ENCODE results near the gene TAF6.

Gene TAF6

DNA sequence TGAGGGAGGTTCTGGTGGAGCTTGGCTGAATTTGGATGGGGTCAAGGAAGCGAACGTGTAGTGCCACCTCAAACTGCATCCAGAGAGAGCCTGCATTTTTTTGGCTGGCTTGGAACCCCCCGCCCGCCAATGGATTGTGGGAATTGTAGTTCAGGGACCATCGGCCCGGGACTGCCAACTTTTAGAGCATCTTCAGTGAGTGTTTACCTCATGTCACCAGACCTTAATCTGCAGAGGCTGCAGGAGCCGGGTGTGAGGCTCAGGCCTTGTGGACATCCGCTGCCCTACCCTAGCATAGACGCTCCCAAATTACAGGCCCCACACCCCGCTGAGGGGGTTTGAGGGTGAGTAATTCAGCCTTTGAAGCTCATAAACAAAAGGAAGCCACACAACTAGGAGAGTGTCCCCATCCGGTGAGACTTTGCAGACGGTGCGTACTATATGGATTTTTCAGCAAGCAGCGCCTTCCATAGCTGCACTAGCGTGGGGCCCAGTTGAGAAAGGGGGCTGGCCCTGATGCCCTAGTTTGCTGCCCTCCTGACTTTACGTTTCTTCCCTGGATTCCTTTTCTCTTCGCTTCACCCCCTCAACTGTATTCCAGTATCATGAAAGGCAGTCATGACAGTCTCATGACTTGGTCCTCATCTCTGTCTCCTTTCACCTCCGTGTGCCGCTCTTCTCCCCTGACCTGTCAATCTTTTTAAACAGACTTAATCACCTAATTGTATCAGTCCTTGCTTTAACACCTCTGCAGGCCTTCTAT lies 993 bp upstream of the TAF6 start:
- peak; percentile 79 for DNase-seq

DNA sequence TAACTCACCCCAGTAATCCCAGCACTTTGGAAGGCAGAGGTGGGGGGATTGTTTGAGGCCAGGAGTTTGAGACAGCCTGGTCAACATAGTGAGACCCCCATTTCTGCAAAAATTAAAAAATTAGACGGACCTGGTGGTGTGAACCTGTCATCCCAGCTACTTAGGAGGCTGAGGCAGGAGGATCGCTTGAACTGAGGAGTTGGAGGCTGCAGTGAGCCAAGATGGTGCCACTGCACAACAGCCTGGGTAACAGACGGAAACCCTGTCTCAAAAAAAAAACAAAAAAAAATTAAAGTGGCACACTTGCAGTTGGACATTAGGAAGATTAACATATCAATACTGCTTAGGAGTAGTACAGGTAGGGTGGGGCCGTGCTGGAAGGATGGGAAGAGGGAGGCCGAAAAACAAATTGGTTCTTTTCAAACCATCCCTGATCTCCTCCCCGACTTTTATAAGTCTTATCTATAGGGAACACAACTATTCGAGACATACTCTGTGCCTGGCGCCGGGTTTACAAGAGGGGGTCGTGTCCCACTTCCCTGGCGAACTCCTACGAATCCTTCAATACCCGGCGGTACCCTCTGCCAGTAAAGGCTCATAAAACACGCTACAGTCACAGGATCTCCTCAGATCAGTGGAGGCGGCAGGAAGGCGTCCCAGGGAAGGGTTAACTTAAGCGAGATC lies 628 bp downstream of the TAF6 start:
- no peak for DNase-seq

DNA sequence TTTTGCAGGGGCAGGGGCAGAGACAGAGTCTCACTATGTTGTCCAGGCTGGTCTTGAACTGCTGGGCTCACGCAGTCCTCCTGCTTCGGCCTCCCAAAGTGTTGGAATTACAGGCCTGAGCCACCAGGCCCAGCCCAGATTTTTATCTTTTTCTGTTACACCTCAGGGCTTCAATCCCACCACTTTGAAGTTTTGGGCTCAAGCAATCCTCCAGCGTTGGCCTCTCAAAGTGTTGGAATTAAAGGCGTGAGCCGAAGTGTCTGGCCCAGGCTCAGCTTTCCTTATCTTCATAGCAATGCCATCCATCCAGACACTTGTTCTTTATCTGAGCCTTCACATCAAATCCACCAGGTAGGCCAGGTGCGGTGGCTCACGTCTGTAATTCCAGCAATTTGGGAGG lies 4.1 kb downstream of the TAF6 start:
- no peak for DNase-seq

DNA sequence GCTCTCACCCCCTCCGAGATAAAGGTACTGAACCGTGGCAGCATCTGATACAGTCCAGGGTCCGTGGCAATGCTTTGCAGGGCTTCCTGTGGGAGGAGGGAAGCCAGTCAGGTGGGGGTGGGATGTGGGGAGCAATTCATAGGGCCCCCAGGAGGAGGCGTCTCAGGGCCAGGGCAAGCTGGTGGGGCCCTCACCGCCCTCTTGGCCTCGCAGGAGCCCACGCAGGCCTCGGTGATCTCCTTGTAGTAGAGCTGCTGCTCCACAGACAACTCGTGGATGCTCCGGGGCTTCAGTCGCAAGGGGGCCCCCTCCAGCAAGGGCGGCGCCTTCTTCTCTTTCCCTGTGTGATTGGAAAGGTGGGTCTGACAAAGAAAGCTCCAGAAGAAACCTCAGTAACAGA lies 7.2 kb downstream of the TAF6 start:
- DNase-seq: no peak

DNA sequence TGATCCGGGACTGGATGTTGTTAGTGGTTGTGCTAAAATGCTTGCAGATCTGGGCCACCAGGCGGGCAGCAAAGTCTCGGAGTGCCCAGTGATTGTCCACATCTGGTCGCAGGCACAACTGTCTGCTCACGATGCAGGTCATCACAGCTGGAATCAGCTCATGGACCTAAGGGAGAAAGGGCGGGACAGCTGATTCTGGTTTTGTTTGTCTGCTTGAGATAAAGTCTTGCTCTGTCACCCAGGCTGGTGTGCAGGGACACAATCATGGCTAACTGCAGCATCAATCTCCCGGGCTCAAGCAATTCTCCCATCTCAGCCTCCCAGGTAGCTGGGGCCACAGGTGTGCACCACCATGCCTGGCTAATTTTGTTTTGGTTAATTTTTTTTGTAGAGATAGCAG lies 8.0 kb downstream of the TAF6 start:
- no peak for DNase-seq

DNA sequence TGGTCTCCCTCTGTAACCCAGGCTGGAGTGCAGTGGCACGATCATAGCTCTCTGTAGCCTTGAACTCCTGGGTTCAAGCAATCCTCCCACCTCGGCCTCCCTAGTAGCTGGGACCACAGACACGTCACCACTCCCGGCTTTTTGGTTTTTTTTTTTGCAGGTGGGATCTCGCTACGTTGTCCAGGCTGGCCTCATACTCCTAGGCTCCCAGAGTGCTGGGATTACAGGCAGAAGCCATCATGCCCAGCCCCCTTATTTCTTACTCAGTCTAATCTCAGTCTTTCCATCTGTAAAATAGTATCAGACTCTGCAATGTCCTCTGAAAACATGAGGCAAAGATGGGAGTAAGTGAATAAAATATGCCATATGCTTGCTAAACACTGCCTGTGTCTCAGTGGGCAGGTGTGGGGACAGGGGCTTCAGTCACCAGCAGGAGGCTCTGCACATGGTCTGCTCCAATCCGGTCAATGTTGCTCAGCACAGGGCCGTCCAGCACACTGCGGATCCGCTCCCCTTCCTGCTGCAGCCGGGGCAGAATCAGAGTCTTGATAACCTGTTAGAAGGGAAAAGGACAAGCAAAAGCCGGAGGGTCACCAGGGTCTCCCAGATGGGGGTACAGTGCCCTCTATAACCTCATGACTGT lies 9.5 kb downstream of the TAF6 start:
- no peak for DNase-seq

DNA sequence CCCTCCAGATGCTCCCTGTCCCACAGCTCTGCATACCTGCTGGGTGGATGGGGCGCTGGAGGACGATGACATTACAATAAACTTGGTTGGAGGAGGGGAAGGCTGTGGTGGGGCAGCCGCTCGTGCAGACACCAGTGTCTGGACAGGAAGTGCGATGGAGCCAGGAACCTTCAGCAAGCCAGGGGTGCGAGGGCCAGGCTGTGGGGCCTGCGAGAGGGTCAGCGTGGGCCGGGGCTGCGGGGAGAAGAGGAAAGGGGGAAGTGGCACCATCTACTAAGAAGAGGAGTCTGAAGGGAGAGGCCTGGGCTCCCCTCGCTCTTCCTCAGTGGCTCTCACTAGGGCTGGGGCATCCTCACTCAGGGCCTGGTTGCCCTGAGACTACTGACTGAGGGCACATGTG lies 11.3 kb downstream of the TAF6 start:
- no peak for DNase-seq

DNA sequence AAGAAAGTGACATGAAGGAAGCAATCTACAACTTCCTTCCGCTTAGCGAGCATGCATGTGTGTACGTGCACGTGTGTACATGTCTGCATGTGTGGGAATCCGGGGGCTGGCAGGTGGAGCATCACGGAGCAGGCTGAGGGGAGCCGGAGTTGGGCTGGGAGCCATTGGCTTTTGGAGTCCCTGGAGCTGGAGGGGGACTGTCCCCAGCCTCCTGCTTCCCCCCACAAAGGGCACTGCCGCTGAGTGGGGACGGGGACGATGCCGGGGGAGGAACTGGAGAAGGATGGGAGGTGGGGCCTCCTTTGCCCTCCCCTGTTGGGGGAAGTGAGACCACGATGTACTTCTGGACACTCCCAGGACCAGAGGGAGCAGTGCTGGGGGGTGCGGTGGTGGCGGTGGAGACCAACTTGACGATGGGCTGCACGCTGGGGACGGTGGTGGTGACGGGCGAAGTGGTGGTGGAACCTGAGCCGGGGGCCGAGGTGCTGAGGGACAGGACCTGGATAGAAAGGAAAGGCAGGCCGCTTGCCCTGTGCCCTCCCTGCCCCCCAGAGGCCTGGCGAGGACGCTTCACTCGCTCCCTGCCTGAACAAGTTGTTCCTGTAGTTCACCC lies 11.9 kb downstream of the TAF6 start:
- no peak for DNase-seq

DNA sequence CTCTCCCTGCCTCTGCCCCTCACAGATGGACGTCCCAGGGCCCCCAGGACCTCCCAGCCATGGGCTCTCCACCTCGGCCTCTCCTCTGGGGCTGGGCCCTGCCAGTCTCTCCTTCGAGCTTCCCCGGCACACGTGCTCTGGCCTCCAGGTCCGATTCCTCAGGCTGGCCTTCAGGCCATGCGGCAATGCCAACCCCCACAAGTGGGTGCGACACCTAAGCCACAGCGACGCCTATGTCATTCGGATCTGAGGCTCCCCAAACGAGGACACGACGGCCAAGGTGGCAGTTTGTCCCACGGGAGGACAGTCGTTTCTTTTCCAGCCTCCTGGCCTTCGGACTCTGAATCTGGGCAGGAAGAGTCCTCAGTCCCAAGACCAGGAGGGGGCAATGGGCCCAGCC lies 12.5 kb downstream of the TAF6 start:
- DNase-seq: no peak

DNA sequence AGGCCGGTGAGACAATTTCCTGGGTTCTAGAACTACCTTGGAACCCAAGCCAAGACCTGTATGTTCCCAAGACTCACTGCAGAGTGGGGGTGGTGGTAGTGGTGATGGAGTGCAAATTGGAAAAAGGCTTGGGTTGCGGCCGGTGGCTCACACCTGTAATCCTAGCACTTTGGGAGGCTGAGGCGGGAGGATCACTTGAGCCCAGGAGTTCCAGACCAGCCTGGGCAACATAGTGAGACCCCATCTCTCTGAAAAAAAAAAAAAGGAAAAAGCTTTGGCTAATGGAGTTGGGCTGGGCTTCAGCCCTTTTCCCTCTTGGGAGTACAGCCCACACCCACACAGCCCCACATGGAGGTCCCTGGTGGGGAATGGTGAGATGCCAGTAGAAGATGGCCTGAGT lies 13.6 kb downstream of the TAF6 start:
- DNase-seq: no peak

DNA sequence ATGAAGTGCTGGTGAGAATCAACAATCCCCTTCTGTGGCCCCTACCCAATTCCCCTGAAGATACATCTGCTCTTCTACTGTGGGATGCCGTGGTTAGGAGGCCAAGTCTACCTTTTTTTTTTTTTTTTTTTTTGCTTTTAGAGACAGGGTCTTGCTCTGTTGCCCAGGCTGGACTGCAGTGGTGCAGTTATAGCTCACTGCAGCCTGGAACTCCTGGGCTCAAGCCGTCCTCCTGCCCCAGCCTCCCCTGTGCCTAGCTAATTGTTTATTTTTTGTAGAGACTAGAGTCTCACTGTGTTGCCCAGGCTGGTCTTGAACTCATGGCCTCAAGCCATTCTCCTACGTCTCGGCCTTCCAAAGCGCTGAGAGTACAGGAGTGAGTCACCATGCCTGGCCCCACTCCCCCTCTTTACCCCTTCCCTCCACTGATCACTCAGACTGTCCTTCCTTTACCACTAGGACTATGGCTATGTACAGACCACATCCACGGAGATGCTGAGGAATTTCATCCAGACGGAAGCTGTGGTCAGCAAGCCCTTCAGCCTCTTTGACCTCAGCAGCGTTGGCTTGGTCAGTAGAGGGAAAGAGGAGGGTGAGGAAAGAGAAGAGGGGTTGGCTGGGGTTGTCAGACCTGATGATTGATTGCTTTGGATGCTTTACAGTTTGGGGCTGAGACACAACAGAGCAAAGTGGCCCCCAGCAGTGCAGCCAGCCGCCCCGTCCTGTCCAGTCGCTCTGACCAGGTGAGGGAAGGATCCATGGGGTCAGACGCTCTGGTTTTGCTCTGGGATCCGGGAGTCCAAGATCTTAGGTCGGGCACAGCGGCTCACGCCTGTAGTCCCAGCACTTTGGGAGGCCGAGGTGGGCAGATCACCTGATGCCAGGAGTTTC lies 16.0 kb downstream of the TAF6 start:
- no peak for DNase-seq

DNA sequence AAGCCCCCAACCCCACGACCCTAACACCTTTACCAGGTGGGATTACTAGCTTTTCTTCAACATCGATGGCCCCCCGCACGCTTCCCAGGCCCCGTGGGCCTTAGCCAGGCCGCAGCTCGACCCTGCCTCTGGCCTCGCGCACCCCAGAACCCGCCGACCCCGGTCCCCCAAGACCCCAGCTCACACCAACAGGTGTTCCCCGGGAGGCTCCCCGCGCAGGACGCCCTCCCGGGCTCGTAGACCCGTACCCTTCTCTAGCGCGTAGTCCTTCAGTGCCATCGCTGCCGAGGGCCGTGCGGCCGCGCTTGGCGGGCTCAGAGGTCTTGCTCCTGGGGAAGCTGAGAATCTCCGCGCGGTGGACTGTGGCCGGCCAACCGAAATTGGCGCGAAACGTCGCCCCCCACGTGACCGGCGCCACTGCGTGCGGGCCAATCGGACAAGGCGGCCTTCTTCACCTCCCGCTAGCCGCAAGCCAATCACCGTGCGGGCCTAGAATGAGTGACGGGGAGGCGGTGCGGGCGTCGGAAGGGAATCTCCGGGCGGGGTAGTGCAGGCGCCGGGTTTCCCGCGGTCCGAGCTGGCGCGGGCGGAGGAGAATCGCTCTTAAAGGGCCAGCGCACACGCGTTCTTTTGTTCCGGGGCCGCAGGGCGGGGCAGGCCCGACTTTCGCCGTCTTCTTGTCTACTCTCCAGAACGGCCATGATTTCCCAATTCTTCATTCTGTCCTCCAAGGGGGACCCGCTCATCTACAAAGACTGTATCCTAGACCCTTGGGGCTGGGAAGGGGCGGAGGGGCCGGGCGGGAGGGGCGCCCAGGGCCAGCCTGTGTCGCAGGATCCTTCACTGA lies 17.9 kb downstream of the TAF6 start, which contains the start of the genes AP4M1 and MCM7:
TSS of gene AP4M1 (plus strand) at position 628 of the 847 bp plus-strand sequence. CDS start at position 700, 72 bp downstream.
TSS of gene MCM7 (minus strand) at position 382 of the 847 bp plus-strand sequence. CDS start at position 279, 103 bp downstream.
- DNase-seq: peak; percentile 99

DNA sequence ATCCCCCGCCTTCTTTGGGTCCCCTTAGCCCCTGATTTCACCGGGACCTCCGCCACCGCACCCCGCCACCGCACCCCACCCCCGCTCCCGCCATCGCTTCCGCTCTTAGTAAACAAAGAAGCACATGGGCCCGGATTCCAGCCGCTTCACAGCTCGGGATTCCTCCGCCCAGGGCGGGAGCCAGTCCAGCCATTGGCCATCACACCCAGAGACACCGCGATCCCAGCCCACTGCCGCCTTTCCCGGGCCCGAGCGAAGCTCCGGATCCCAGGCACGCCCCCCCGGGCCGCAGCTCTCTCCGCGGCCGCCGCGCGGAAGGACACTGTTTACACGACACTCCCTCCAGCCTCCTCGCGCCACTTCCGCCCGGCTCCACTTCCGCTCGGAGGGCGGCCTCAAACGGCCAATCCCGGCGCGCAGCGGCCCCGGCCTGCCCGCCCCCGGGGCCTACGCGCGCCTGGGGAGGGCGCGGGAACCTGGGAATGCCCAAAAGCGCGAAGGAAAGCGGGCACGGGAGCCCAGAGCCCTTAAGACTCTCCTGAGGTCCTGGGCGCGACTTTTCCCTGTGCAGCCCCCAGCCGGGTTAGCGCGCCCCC lies 18.6 kb downstream of the TAF6 start:
- peak; percentile 92 for DNase-seq

DNA sequence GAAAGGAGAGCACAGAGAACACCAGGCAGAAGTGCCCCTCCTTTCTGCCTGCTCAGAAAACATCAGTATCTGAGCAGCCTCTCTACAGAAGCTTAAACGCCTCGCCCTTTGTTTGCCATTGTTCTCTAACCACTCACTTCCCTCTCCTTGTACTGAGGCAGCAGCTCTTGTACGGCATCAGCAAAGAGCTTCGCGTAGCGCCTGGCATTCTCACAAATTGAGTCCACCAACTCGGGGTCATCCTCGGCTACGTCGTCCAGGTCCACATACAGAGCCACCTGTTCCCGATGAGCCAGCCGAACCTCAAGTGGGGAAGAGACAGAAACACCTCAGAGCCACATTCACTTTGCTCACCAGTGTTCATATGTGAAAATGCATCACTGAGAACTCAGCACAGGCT lies 19.7 kb downstream of the TAF6 start:
- no peak for DNase-seq

DNA sequence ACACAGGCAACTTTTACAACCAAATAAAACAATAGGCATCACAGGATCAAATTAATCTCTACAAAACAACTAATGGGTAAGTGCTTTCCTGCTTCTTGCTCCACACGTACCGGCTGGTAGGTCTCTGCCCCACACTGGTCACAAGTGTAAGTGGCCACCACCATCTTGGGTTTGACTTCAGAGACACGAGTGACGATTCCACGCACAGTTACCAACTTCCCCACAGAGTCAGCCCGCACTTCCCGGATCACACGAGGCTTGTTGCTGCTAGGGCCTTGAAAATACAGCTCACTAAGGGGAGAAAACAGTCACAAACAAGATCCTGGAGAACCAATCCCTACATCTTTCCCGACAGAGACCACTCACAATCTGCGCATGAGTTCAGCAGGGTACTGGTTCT lies 20.2 kb downstream of the TAF6 start:
- no peak for DNase-seq

DNA sequence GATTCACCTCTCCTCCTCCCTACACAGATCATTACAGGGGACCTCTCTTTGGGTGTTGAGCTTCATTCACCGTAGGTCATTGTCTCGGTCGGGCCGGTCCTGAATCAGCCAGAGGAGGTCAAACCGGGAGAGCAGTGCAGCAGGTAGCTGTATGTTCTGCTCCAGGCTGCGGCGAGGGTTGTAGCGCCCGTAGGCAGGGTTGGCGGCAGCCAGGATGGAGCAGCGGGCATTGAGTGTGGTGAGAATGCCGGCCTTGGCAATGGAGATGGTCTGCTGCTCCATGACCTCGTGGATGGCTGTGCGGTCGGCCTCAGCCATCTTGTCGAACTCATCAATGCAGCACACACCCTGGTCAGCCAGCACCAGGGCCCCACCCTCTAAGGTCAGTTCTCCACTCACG lies 23.5 kb downstream of the TAF6 start:
- DNase-seq: no peak

DNA sequence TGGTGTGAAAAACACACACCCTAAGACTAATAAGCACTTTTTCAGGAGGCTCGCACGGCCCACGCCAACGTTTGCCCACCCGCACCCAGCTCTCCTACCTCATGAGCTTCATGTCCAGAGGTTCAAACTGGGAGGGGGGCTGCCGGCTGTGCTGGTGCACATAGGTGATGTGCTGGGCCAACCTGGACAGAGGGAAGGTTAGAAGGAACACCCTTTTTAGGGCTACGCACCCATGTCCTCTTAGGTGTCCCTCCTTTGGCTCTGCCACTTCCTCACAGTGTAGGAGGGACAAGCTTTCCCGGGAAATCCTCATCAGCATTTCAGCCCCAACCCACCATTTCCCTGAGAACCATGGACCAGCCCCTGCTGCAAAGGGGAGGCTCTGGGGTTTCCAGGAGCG lies 23.9 kb downstream of the TAF6 start:
- DNase-seq: no peak

DNA sequence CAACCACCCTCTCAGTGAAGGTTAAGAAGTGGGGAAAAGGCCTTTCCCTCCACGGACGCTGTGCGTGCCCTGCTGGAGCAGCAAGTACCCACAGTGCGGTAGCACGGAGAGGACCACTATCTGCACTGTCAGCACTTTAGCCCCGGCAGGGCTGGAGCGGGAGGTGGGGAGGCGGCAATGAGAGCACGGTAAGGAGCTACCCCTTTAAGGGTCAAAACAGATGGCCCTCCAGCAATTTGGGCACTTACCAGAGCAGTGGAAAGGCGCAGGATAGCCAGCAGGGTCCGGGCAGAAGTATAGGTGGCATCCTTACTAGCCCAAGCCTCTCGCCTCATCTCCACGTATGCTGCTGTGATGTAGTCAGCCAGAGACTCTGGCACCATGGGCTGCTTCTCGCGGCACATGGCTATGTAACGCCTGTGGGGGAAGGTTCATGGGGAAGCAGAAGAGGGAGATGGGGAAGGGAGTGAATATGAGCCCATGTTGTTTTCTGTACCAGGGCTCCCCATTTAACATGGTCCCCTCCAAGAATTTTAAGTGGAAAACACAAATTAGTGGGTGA lies 25.2 kb downstream of the TAF6 start:
- no peak for DNase-seq

DNA sequence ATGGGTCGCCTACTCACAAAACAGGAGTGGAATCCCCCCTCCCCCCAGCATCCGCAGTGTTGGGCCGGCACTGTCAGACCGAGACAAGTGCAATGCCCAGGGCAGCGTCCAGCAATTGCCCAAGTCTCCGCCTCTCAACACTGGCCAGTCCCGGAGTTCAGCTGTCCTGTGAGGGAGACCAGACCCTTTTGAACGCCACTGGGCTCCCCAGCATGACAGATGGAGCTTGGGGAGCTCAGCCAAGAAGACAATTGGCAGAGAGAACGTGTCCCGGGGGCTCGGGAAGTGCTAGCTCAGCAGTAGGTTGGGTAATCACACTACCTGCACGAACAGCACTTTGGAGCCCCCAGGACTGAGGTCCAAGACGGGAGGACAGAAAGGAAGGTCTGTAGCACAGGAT lies 25.7 kb downstream of the TAF6 start:
- DNase-seq: no peak

DNA sequence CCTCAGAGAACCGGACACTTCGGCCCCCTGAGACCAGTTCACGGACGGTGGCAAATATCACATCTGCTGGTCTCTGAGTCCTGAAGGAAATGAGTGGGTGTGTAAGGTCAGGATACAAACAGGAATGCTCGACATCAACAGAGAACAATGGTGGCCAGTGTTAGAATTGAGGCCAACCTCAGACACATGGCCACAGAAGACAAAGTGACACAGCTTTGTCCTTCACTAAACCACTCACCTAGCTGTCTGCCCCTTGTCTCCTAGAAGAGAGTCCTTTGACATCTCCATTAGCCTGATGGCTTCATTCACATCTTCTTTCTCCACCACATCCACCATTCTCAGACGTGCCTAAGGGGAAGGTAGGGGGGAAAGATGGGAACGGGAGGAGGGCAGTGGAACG lies 26.1 kb downstream of the TAF6 start:
- no peak for DNase-seq

Measured in activated CD4-positive, alpha-beta T cell treated with anti-CD3 and anti-CD28 coated beads, Interleukin-10, Interleukin-2, amounts not matched to agents 100 ng/mL and 50 ng/mL, durations not matched to agents 16 hours and 8 hours (primary cell).